ENCODE measurements around the gene PSMD11. TPM values are rescaled to one million over a fixed set of nuclear protein-coding genes. Genes with fewer than 3 reads are reported as not detected.

The PSMD11 gene
- total RNA-seq, 1 donor from 2014 or later, result 200 TPM

DNA sequence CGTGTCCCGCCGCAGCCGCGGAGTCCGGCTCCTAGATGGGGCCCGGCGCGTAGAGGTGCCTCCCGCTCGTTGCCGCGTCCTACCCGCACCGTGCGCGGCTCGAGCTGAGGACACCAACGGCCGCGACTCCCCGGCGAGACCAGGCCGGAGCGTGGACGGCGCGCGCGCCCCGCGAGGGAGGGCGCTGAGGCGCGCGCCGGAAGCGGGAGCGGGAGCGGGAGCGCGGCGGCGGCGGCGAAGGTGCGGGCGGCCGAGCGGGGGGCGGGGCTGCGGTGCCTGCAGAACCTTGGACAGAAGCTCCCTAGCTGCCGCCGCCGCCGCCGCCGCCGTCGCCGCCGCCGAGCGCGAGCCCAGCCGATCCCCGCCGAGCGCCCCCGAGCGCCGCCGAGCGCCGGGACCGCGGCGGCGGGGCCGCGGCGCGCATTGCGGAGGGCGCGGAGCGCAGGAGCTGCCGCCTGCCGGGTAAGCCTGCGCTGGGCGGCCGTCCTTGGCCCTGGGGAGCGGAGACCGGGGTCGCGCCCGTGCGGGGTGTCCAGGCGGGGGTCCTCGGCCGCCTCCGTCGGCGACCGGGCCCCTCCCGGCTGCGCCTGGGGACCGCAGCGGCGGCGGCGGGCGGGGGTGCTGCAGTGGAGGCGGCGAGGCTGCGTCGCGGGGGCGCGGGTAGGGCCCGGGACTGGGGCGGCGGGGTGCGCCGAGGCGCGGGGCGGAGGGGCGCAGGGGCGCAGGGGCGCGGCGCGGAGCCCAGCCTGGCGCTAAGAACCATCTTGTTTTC, 42.6 kb downstream of the PSMD11 start, which contains the start of gene CDK5R1:
Gene CDK5R1 (plus strand): TSS at position 293 of the 772 bp plus-strand sequence. CDS start 628 bp downstream, outside the sequence.
- H3K9me3 Mint-ChIP-seq, result no peaks in the 10 kb centered on the region
- H3K4me3 Mint-ChIP-seq (ENCODE audit: low read depth), result peak within 1 kb of the TSS; percentile 92
- peaks cover 49% of the 10 kb centered on the region for H3K36me3 Mint-ChIP-seq (ENCODE audit: low read depth)
- no peaks in the 10 kb centered on the region for H3K27me3 Mint-ChIP-seq (ENCODE audit: low read depth)
- H3K4me1 Mint-ChIP-seq (ENCODE audit: low read depth), result peaks cover 36% of the 10 kb centered on the region
- intact Hi-C loops (cut with micrococcal nuclease), result loop anchor here (1.0 to 10.0 kb wide), 5 partner anchors 16 to 270 kb away; partner anchors contain the start of genes PSMD11 and ZNF207
- H3K27ac Mint-ChIP-seq, result peak within 1 kb of the TSS; percentile 70
- DNase-seq (ENCODE audit: low spot score), result peak; percentile 71

DNA sequence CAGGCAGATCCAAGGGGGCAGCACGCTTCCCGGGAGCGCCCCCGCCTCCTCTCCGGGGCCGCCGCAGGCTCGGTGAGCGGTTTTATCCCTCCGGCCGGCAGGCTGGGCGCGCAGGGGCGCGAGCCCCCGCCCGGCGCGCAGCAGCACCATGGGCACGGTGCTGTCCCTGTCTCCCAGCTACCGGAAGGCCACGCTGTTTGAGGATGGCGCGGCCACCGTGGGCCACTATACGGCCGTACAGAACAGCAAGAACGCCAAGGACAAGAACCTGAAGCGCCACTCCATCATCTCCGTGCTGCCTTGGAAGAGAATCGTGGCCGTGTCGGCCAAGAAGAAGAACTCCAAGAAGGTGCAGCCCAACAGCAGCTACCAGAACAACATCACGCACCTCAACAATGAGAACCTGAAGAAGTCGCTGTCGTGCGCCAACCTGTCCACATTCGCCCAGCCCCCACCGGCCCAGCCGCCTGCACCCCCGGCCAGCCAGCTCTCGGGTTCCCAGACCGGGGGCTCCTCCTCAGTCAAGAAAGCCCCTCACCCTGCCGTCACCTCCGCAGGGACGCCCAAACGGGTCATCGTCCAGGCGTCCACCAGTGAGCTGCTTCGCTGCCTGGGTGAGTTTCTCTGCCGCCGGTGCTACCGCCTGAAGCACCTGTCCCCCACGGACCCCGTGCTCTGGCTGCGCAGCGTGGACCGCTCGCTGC, 43.3 kb downstream of the PSMD11 start:
- Mint-ChIP-seq H3K36me3 (ENCODE audit: low read depth) (peaks cover 46% of the 10 kb centered on the region), H3K4me1 (ENCODE audit: low read depth) (peaks cover 44% of the 10 kb centered on the region), H3K4me3 (ENCODE audit: low read depth) (peak overlapping the region; percentile 92), H3K27ac (peak overlapping the region; percentile 70), H3K27me3 (ENCODE audit: low read depth) (no peaks in the 10 kb centered on the region), H3K9me3 (no peaks in the 10 kb centered on the region)
- no peak for DNase-seq (ENCODE audit: low spot score)
- intact Hi-C loops (cut with micrococcal nuclease), result loop anchor here (2.0 to 10.0 kb wide), 4 partner anchors 43 to 270 kb away; partner anchors contain the start of genes PSMD11 and ZNF207

DNA sequence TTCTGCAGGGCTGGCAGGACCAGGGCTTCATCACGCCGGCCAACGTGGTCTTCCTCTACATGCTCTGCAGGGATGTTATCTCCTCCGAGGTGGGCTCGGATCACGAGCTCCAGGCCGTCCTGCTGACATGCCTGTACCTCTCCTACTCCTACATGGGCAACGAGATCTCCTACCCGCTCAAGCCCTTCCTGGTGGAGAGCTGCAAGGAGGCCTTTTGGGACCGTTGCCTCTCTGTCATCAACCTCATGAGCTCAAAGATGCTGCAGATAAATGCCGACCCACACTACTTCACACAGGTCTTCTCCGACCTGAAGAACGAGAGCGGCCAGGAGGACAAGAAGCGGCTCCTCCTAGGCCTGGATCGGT, 43.9 kb downstream of the PSMD11 start:
- intact Hi-C loops (cut with micrococcal nuclease), result loop anchor here (5.0 to 10.0 kb wide), 3 partner anchors 67 to 269 kb away; partner anchors contain the start of gene ZNF207
- peak overlapping the region; percentile 33 for H3K27ac Mint-ChIP-seq
- H3K9me3 Mint-ChIP-seq, result no peaks in the 10 kb centered on the region
- DNase-seq (ENCODE audit: low spot score), result no peak
- peak overlapping the region; percentile 92 for H3K4me3 Mint-ChIP-seq (ENCODE audit: low read depth)
- no peaks in the 10 kb centered on the region for H3K27me3 Mint-ChIP-seq (ENCODE audit: low read depth)
- H3K4me1 Mint-ChIP-seq (ENCODE audit: low read depth), result peaks cover 49% of the 10 kb centered on the region
- H3K36me3 Mint-ChIP-seq (ENCODE audit: low read depth), result peaks cover 43% of the 10 kb centered on the region

DNA sequence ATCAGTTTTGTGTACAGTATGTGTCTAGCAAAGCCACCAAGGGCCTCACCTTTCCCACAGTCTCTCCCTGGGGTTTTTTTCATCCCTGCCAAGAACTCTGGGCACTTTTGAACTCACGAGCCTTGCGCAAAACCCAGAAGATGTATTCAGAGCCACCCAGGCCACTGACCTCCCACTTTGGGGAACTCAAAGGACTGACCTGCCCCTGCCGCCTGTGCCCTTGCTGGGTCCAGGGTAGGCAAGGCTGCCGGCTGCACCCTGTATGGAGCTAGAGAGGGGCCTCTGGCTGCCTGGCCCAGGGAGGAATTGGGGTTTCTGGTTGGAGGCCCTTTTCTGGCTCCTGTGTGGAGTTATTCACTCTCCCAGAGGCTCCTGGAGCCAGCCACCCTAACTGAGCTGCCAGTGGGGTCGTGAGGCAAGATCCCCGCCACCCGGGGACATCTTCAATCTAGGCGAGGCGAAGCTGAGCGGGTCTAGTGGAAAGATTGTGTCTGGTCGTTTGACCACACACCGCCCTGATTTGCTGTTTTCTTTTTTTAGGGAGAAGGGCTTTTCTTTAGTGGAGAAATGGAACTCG, 44.4 kb downstream of the PSMD11 start:
- peaks cover 39% of the 10 kb centered on the region for H3K36me3 Mint-ChIP-seq (ENCODE audit: low read depth)
- no peak for DNase-seq (ENCODE audit: low spot score)
- no peaks in the 10 kb centered on the region for H3K27me3 Mint-ChIP-seq (ENCODE audit: low read depth)
- H3K4me3 Mint-ChIP-seq (ENCODE audit: low read depth), result peak overlapping the region; percentile 92
- H3K27ac Mint-ChIP-seq, result no peak overlapping the region
- no peaks in the 10 kb centered on the region for H3K9me3 Mint-ChIP-seq
- peaks cover 50% of the 10 kb centered on the region for H3K4me1 Mint-ChIP-seq (ENCODE audit: low read depth)
- intact Hi-C loops (cut with micrococcal nuclease), result loop anchor here (5.0 to 10.0 kb wide), 3 partner anchors 66 to 269 kb away; partner anchors contain the start of gene ZNF207

DNA sequence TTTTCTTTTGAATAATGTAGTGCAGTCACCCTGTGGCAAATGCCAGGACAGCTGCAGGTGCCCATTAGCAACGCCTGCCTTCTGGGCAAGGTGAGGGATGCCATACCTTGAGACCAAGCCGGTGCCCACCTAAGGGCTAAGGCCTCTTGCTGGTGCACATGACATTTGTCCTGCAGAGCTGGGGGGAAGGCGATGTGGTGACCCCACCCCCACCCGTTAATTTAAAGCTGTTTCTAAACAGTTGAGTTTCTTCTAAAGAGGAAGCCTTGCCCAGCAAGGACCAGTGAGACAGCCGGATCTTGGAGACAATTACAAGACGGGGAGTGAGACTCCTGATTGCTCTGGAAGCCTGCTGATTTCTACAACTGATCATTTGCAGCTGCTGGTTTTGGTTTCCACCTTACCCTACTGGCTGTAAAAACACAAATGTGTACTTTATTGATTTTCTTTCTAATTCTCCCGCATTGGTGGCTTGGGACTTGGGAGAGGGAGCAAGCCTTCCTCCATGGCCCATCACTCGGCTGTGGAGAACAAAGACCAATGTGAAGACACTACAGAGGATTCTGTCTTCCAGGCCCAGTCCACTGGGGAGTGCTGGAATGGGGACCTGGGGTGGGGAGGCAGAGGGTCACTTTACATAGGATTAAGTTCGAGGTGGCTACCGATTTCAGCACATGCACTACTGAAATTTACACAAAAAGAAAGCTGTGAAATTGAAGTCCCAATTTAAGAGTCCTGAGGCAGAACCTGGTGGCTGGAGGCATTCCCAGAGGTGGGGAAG, 45.2 kb downstream of the PSMD11 start:
- Mint-ChIP-seq H3K27me3 (ENCODE audit: low read depth) (no peaks in the 10 kb centered on the region), H3K36me3 (ENCODE audit: low read depth) (peaks cover 39% of the 10 kb centered on the region), H3K9me3 (no peaks in the 10 kb centered on the region), H3K27ac (no peak overlapping the region), H3K4me3 (ENCODE audit: low read depth) (peak overlapping the region; percentile 92), H3K4me1 (ENCODE audit: low read depth) (peaks cover 50% of the 10 kb centered on the region)
- intact Hi-C loops (cut with micrococcal nuclease), result loop anchor here (5.0 to 10.0 kb wide), 3 partner anchors 65 to 268 kb away; partner anchors contain the start of gene ZNF207
- no peak for DNase-seq (ENCODE audit: low spot score)

DNA sequence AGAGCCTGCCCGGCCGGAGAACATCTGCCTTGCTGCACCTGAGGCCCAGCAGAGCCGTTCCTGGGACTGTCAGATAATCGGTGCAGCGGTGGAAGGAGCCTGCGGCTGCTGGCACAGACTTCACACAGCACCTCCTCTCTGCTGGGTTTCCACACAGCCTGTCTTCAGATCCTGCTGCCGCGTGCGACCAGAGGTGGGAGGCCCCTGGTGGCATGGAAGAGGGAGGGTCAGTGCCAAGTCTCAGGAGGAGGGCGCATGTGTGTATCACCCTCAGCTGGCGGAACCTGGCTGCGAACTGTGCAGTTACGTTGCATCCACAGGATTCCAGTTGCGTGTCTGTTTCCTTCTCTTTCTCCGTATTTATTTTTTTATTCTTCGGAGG, 45.8 kb downstream of the PSMD11 start:
- no peaks in the 10 kb centered on the region for H3K27me3 Mint-ChIP-seq (ENCODE audit: low read depth)
- DNase-seq (ENCODE audit: low spot score), result no peak
- no peaks in the 10 kb centered on the region for H3K9me3 Mint-ChIP-seq
- H3K36me3 Mint-ChIP-seq (ENCODE audit: low read depth), result peaks cover 39% of the 10 kb centered on the region
- no peak overlapping the region for H3K27ac Mint-ChIP-seq
- intact Hi-C loops (cut with micrococcal nuclease), result no loop called here
- H3K4me3 Mint-ChIP-seq (ENCODE audit: low read depth), result peak overlapping the region; percentile 92
- H3K4me1 Mint-ChIP-seq (ENCODE audit: low read depth), result peaks cover 50% of the 10 kb centered on the region

DNA sequence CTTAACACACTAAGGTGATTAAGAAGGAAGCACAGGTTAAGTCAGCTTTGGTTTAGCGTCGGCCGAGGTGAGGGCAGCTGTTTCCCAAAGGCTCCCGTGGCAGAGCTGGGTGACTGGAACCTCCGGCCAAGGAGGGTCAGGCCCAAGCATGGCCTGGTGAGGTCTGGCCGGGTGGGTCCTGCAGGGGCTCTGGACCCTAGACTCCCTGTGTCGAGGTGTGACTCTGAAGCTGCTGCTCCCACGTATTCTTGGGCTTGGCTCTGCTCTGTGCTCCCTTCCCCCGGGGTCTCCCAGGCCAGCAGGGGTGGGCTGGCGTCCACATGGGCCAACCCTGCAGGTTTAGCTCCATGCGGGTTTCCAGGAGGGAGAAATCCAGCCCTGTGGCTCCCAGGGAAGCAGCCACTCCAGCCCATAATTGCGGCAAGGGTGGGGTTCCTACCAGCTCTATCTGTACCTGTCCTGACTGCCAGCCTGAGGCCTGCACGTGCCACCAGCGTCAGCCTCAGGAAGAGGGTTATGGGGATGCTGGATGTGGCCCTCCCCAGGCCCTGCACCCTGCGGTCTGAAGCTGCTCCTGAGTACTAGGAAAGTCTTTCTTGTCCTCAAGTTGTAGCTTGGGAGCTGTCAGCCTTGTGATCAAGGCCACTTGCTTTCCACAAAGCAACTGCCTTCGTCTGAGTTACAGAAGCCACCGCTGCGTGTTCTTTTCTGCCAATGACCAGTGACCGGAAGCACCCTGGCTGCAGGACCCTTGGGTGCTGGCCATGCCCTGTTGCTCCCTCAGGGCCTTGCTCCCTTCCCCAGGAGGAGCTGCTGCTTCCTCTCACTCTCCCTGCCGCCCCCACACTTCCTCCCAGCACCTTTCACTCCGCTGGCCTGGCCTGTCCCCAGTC, 47.3 kb downstream of the PSMD11 start:
- no peak for DNase-seq (ENCODE audit: low spot score)
- peaks cover 35% of the 10 kb centered on the region for H3K36me3 Mint-ChIP-seq (ENCODE audit: low read depth)
- intact Hi-C loops (cut with micrococcal nuclease), result loop anchor here (2.0 kb wide), 1 partner anchor 25 kb away; no protein-coding TSS in a partner anchor
- H3K4me3 Mint-ChIP-seq (ENCODE audit: low read depth), result peak overlapping the region; percentile 50
- H3K27me3 Mint-ChIP-seq (ENCODE audit: low read depth), result no peaks in the 10 kb centered on the region
- H3K4me1 Mint-ChIP-seq (ENCODE audit: low read depth), result peaks cover 48% of the 10 kb centered on the region
- no peaks in the 10 kb centered on the region for H3K9me3 Mint-ChIP-seq
- peak overlapping the region; percentile 60 for H3K27ac Mint-ChIP-seq

DNA sequence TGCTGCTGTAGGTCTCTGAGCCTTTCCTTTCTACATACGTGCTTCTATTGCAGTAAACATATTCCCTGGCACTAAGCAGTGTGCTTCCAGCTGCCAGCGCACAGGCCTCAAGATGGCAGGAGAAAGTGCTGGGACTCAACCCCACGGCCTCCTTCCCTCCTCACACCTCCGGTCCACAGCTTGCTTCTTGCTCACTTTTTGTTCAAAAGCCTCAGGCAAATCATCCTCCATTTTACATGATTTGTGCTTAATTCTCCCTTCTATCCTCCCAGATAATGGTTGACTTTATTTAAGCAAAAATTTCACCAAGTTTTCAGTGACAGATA, 47.9 kb downstream of the PSMD11 start:
- Mint-ChIP-seq H3K9me3 (no peaks in the 10 kb centered on the region), H3K27me3 (ENCODE audit: low read depth) (no peaks in the 10 kb centered on the region), H3K4me3 (ENCODE audit: low read depth) (peak overlapping the region; percentile 50), H3K27ac (peak overlapping the region; percentile 60), H3K36me3 (ENCODE audit: low read depth) (peaks cover 35% of the 10 kb centered on the region), H3K4me1 (ENCODE audit: low read depth) (peaks cover 48% of the 10 kb centered on the region)
- DNase-seq (ENCODE audit: low spot score), result no peak
- intact Hi-C loops (cut with micrococcal nuclease), result loop anchor here (2.0 kb wide), 1 partner anchor 25 kb away; no protein-coding TSS in a partner anchor

DNA sequence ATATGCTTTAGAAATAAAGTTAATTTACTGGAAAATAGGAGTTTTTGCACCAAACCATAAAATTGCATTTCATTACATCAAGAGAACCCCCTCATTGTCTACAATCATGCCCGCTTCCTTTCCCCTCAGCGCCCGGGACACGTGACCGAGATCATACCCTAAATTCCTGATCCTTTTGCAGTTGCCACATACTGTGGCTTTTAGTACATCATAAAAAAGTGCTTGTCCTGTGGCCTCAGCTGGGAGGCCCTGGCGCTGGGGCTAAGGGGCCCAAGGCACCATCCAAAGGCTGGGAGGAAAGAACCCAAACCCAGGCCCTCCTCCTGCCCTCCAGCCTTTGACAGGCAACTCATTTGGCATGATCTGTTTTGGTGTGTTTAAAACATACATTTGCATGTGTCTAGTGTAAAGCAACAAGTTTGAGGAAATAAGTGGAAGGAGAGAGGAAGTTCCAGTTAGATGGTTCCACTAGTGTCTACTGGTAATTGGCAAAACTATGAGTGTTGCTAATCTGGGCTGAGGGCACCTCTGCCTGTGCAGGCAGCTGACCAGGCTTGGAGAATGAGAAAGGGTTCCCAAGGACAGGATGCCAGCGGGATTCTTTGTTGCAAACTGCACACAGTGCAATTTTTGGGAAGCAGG, 48.5 kb downstream of the PSMD11 start:
- intact Hi-C loops (cut with micrococcal nuclease), result loop anchor here (2.0 kb wide), 1 partner anchor 24 kb away; no protein-coding TSS in a partner anchor
- Mint-ChIP-seq H3K27me3 (ENCODE audit: low read depth) (no peaks in the 10 kb centered on the region), H3K27ac (peak overlapping the region; percentile 58), H3K9me3 (no peaks in the 10 kb centered on the region), H3K36me3 (ENCODE audit: low read depth) (peaks cover 32% of the 10 kb centered on the region), H3K4me1 (ENCODE audit: low read depth) (peaks cover 45% of the 10 kb centered on the region), H3K4me3 (ENCODE audit: low read depth) (no peak overlapping the region)
- no peak for DNase-seq (ENCODE audit: low spot score)

DNA sequence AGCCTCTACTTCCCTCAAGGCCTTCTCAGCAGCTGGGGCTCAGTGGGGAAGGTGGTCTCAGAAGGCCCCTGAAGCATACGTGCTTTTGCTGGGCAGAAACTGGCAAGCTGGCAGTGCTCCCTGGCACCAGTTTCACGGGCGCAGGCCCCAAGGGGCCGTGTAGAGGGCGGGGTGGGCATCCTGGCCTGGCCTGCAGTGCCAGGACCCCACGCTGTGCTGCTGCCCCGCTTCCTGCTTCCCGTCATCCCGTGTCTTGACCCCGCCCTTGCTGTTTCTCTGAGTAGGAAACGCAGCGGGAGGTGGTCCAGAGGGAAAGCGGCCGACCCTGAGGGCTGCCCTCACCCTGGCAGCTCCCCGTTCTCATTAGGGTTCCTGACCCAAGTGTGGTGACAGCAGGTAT, 49.3 kb downstream of the PSMD11 start:
- no peaks in the 10 kb centered on the region for H3K27me3 Mint-ChIP-seq (ENCODE audit: low read depth)
- intact Hi-C loops (cut with micrococcal nuclease), result loop anchor here (2.0 kb wide), 1 partner anchor 23 kb away; no protein-coding TSS in a partner anchor
- peaks cover 41% of the 10 kb centered on the region for H3K4me1 Mint-ChIP-seq (ENCODE audit: low read depth)
- no peaks in the 10 kb centered on the region for H3K9me3 Mint-ChIP-seq
- DNase-seq (ENCODE audit: low spot score), result no peak
- H3K27ac Mint-ChIP-seq, result no peak overlapping the region
- H3K4me3 Mint-ChIP-seq (ENCODE audit: low read depth), result no peak overlapping the region
- H3K36me3 Mint-ChIP-seq (ENCODE audit: low read depth), result peaks cover 24% of the 10 kb centered on the region

DNA sequence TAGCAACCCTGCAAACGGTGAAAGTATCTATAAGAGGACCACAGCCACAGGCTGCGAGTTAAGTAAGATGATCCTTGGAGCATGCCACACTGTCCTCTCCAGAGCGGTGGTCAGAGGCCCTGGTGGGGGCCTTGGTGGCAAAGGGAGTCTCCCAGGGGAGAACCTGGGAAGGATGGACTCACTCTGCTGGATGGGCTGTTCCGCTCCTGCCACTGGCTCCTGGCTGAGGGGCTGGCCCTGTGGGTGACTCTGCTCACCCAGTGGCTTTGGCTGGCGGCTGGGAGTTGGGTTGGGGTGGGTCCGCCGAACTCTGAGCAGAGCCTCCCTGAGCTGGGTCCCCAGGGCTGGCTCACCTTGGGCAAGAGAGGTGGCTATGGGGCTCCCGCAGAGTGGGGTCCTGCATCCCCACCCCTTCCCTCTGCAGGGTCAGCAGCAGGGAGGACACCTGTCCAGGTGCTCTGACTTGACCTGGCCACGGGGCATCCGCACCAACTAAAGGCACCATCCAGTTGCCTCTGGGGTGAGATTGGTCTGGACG, 49.7 kb downstream of the PSMD11 start:
- Mint-ChIP-seq H3K27me3 (ENCODE audit: low read depth) (no peaks in the 10 kb centered on the region), H3K4me1 (ENCODE audit: low read depth) (peaks cover 37% of the 10 kb centered on the region)

More for the DNA sequence above, 49.7 kb downstream of the PSMD11 start:
- Mint-ChIP-seq H3K4me3 (ENCODE audit: low read depth) (no peak overlapping the region), H3K9me3 (no peaks in the 10 kb centered on the region), H3K27ac (no peak overlapping the region), H3K36me3 (ENCODE audit: low read depth) (peaks cover 19% of the 10 kb centered on the region)
- intact Hi-C loops (cut with micrococcal nuclease), result loop anchor here (2.0 kb wide), 1 partner anchor 23 kb away; no protein-coding TSS in a partner anchor
- DNase-seq (ENCODE audit: low spot score), result no peak
